GM10847 (cell line): ENCODE results near the gene TMEM154.

Experiments used
- POLR2A ChIP-seq: IDR thresholded peaks from 2 replicates; pipeline ENCODE4 v1.6.1; 2011; ENCODE audit not compliant: insufficient read length; ENCODE audit errors: extremely low read depth

TMEM154 gene

GRCh38 chr4:152601156-152601555 lies 78.6 kb downstream of the TMEM154 start:
- no peak for TF ChIP-seq POLR2A

- TF ChIP-seq POLR2A, result no peak
Observed at GRCh38 chr4:152599636-152600035, 80.2 kb downstream of the TMEM154 start.

GRCh38 chr4:152599095-152599494 lies 80.7 kb downstream of the TMEM154 start:
- no peak for TF ChIP-seq POLR2A

GRCh38 chr4:152598454-152598853 lies 81.3 kb downstream of the TMEM154 start:
- no peak for TF ChIP-seq POLR2A

GRCh38 chr4:152594978-152595925 lies 84.5 kb downstream of the TMEM154 start:
- no peak for TF ChIP-seq POLR2A

- no peak for TF ChIP-seq POLR2A
Observed at GRCh38 chr4:152594057-152594456, 85.7 kb downstream of the TMEM154 start.

GRCh38 chr4:152591876-152592275 lies 87.9 kb downstream of the TMEM154 start:
- TF ChIP-seq POLR2A, result no peak

GRCh38 chr4:152591396-152591795 lies 88.4 kb downstream of the TMEM154 start:
- no peak for TF ChIP-seq POLR2A

- no peak for TF ChIP-seq POLR2A
Observed at GRCh38 chr4:152590179-152591031, 89.4 kb downstream of the TMEM154 start.

- no peak for TF ChIP-seq POLR2A
Observed at GRCh38 chr4:152588869-152589268, 90.9 kb downstream of the TMEM154 start.

GRCh38 chr4:152587127-152587526 lies 92.7 kb downstream of the TMEM154 start:
- TF ChIP-seq POLR2A, result no peak

- TF ChIP-seq POLR2A, result no peak
Observed at GRCh38 chr4:152586668-152587067, 93.1 kb downstream of the TMEM154 start.

GRCh38 chr4:152585023-152585441 lies 94.8 kb downstream of the TMEM154 start:
- no peak for TF ChIP-seq POLR2A

GRCh38 chr4:152581536-152582160 lies 98.1 kb downstream of the TMEM154 start:
- TF ChIP-seq POLR2A, result no peak

- no peak for TF ChIP-seq POLR2A
Observed at GRCh38 chr4:152579916-152580315, 99.9 kb downstream of the TMEM154 start.
